ENCODE measurements around the gene IDUA. TPM values are rescaled to one million over a fixed set of nuclear protein-coding genes. Genes with fewer than 3 reads are reported as not detected.

Gene IDUA
- total RNA-seq, 4 donors from 2014 or later, result 10.4 to 23.1 (median 11.5) TPM

DNA sequence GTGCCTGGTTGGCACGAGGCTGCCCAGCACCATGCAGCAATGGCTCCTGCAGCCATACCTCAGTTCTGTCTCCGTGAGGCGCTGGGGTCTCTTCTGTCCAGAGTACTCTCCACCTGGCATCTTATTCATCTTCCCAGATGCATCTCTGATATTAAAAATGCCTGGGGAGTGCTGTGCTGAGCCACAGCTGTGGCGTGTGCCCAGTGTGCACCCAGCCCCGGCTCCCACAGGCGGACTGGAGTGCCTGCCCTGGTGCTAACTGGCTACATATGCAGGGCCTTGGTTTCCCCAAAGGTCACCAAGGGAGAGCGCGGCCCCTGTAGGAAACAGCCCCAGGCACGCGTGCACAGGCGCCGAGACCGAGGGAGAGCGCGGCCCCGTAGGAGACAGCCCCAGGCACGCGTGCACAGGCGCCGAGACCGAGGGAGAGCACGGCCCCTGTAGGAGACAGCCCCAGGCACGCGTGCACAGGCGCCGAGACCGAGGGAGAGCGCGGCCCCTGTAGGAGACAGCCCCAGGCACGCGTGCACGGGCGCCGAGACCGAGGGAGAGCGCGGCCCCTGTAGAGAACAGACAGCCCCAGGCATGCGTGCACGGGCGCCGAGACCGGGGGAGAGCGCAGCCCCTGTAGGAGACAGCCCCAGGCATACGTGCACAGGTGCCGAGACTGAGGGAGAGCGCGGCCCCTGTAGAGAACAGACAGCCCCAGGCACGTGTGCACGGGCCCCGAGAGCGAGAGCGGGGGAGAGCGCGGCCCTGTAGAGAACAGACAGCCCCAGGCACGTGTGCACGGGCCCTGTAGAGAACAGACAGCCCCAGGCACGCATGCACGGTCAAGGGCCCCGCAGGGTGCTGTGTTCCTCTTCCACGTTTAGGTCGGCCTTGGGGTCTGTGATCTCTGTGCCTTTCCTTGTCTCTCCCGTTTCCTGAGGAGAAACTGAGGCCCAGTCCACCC lies 40.0 kb upstream of the IDUA start:
- no peak overlapping the region for H3K4me3 ChIP-seq
- no peak for DNase-seq (ENCODE audit: extremely low spot score)
- TF ChIP-seq, protein P1, sequence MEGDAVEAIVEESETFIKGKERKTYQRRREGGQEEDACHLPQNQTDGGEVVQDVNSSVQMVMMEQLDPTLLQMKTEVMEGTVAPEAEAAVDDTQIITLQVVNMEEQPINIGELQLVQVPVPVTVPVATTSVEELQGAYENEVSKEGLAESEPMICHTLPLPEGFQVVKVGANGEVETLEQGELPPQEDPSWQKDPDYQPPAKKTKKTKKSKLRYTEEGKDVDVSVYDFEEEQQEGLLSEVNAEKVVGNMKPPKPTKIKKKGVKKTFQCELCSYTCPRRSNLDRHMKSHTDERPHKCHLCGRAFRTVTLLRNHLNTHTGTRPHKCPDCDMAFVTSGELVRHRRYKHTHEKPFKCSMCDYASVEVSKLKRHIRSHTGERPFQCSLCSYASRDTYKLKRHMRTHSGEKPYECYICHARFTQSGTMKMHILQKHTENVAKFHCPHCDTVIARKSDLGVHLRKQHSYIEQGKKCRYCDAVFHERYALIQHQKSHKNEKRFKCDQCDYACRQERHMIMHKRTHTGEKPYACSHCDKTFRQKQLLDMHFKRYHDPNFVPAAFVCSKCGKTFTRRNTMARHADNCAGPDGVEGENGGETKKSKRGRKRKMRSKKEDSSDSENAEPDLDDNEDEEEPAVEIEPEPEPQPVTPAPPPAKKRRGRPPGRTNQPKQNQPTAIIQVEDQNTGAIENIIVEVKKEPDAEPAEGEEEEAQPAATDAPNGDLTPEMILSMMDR (IDR thresholded peaks at IDR 0.05), result no peak
- no peak for TF ChIP-seq POLR2A (IDR thresholded peaks at IDR 0.05; ENCODE audit: low read depth)
- TF ChIP-seq POLR2AphosphoS5 (IDR thresholded peaks at IDR 0.05), result no peak
- TF ChIP-seq EP300 (IDR thresholded peaks at IDR 0.05), result no peak
- H3K27me3 ChIP-seq, result no peaks in the 10 kb centered on the region
- H3K27ac ChIP-seq (replicated peaks in 1 of 4), result no peak overlapping the region
- H3K9me3 ChIP-seq, result no peaks in the 10 kb centered on the region
- peaks cover 5 to 17% (median 8%) of the 10 kb centered on the region in 4 donors for H3K4me1 ChIP-seq
- H3K36me3 ChIP-seq, result peaks cover 0 to 20% (median 17%) of the 10 kb centered on the region in 4 donors
- intact Hi-C loops (cut with DNase I), result no loop called here
- WGBS, result 58% methylated on average over 36 of the region's 62 CpGs

DNA sequence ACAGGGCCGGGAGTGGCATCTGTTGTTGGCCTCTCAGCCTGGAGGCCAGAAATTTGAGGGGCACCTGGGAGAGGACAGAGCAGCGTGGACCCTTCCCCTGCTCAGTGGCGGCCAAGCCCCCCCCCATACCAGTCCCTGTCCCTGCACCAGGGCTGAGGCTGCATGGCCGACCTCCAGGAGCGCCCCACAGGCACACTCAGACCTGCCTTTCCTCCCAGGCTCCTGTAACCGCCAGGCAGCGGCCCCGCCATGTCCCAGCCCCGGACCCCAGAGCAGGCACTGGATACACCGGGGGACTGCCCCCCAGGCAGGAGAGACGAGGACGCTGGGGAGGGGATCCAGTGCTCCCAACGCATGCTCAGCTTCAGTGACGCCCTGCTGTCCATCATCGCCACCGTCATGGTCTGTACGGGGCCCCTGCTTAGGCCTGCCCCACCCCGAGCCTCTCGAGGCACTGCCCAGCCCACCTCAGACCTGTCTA lies 39.3 kb upstream of the IDUA start:
- WGBS, result 93% methylated on average over 18 of the region's 19 CpGs
- DNase-seq (ENCODE audit: extremely low spot score), result no peak
- H3K27me3 ChIP-seq, result no peaks in the 10 kb centered on the region
- H3K4me1 ChIP-seq, result peaks cover 5 to 17% (median 8%) of the 10 kb centered on the region in 4 donors
- intact Hi-C loops (cut with DNase I), result no loop called here
- H3K9me3 ChIP-seq, result no peaks in the 10 kb centered on the region
- H3K27ac ChIP-seq (replicated peaks in 1 of 4), result no peak overlapping the region
- TF ChIP-seq POLR2AphosphoS5 (IDR thresholded peaks at IDR 0.05), result no peak
- no peak for TF ChIP-seq POLR2A (IDR thresholded peaks at IDR 0.05; ENCODE audit: low read depth)
- TF ChIP-seq, protein P1 (IDR thresholded peaks at IDR 0.05), result no peak
- TF ChIP-seq EP300 (IDR thresholded peaks at IDR 0.05), result no peak
- H3K36me3 ChIP-seq, result peaks cover 0 to 26% (median 19%) of the 10 kb centered on the region in 4 donors
- no peak overlapping the region for H3K4me3 ChIP-seq

DNA sequence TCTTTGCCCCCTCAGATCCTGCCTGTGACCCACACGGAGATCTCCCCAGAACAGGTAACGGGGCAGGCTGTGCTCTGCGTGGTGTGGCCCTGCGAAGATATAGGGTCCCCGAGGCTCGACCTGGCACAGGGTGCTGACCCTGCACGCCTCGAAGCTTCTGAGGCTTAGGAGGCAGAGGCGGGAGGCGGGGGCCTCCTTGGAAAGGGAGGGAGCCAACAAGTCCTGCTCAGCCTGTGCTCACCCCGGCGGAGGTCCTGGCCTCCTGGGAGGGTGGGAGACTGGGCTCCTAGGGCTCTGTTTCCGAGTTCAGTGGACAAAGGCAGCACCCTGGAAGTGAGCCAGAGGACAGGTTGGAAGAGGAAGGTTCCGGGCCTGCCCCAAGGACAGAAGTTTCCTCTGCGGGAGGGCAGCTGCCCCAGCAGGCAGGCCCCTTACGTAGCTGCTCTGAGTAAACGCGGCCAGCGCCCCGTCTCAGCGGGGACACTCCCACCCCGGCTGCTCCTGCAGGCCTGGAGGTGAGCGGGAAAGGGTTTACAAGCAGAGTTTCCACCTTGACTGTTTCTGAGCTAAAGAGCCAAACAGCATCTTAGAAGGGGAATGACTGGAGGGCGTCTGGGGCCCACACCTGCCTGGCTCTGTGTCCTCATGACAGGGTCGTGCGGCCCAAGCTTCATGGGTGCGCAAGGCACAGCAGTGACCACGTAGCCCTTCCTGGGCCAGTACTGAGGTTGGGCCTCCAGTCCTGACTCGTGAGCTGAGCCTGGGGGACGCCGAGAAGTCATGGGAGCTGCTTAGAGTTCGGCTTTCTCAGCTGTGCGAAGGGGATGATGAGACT lies 38.5 kb upstream of the IDUA start:
- H3K9me3 ChIP-seq, result no peaks in the 10 kb centered on the region
- intact Hi-C loops (cut with DNase I), result no loop called here
- H3K4me3 ChIP-seq, result no peak overlapping the region
- H3K36me3 ChIP-seq, result peaks cover 0 to 30% (median 24%) of the 10 kb centered on the region in 4 donors
- no peak for TF ChIP-seq EP300 (IDR thresholded peaks at IDR 0.05)
- H3K4me1 ChIP-seq, result peaks cover 5 to 17% (median 8%) of the 10 kb centered on the region in 4 donors
- 86% methylated on average over 20 of the region's 33 CpGs for WGBS
- DNase-seq (ENCODE audit: extremely low spot score), result no peak
- H3K27me3 ChIP-seq, result no peaks in the 10 kb centered on the region
- H3K27ac ChIP-seq (replicated peaks in 1 of 4), result no peak overlapping the region

DNA sequence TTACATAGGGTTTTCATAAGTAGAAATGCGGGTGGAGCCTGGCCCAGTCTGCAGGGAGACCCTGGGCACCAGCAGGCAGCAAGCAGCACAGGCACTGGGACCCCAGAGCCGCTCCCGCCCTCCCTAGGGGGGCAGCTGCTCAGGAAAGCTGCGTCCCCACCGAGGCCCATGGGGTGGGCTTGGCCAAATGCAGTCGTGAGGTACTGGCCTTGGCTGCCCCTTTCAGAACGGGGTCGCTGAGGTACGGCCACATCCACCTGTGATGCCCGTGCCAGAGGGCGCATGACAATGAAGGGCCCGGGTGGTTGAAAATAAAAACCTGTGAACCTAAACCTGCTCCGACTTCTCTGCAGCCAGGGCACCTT lies 37.9 kb upstream of the IDUA start:
- TF ChIP-seq POLR2AphosphoS5 (IDR thresholded peaks at IDR 0.05), result no peak
- no peak for TF ChIP-seq POLR2A (IDR thresholded peaks at IDR 0.05; ENCODE audit: low read depth)
- TF ChIP-seq EP300 (IDR thresholded peaks at IDR 0.05), result no peak
- TF ChIP-seq, protein P1 (IDR thresholded peaks at IDR 0.05), result no peak
- Histone ChIP-seq H3K36me3 (peaks cover 0 to 30% (median 24%) of the 10 kb centered on the region in 4 donors), H3K4me1 (peaks cover 5 to 17% (median 8%) of the 10 kb centered on the region in 4 donors), H3K27me3 (no peaks in the 10 kb centered on the region), H3K4me3 (no peak overlapping the region), H3K27ac (replicated peaks in 1 of 4) (no peak overlapping the region), H3K9me3 (no peaks in the 10 kb centered on the region)
- WGBS, result 95% methylated on average over 13 of the region's 13 CpGs
- no peak for DNase-seq (ENCODE audit: extremely low spot score)
- intact Hi-C loops (cut with DNase I), result no loop called here

DNA sequence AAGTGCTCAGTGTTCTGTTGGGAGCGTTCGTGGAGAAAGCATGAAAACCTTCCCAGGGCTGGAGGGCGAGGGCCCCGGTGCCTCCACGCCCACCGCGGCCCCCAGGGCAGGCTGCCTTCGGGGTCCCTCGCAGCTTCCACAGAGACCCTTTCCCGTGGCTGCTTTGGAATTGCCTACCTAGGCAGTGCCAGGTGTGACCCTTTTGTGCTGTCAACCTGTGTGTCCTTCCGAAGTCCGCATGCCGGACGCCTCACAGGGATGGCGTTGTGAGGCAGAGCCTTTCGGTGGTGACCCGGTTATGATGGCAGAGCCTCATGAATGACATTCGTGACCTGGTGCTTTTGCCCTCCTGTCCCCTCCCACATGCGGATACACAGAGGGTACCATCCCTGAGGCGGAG lies 37.2 kb upstream of the IDUA start:
- Histone ChIP-seq H3K4me3 (no peak overlapping the region), H3K4me1 (peaks cover 5 to 17% (median 8%) of the 10 kb centered on the region in 4 donors), H3K9me3 (no peaks in the 10 kb centered on the region), H3K27ac (replicated peaks in 1 of 4) (no peak overlapping the region), H3K36me3 (peaks cover 4 to 34% (median 29%) of the 10 kb centered on the region in 4 donors), H3K27me3 (no peaks in the 10 kb centered on the region)
- no peak for DNase-seq (ENCODE audit: extremely low spot score)
- TF ChIP-seq, protein P1 (IDR thresholded peaks at IDR 0.05), result no peak
- no peak for TF ChIP-seq POLR2AphosphoS5 (IDR thresholded peaks at IDR 0.05)
- TF ChIP-seq EP300 (IDR thresholded peaks at IDR 0.05), result no peak
- no peak for TF ChIP-seq POLR2A (IDR thresholded peaks at IDR 0.05; ENCODE audit: low read depth)
- 87% methylated on average over 16 of the region's 20 CpGs for WGBS
- intact Hi-C loops (cut with DNase I), result no loop called here
